Uterus (tissue), 4 donors: Measurements from ENCODE around the gene LRRC71. TPM values are rescaled to one million over a fixed set of nuclear protein-coding genes. Genes with fewer than 3 reads are reported as not detected.

Experiments
- DNase-seq, 2 donors: peaks; one replicate each; pipeline ENCODE4 v3.0.0-alpha.2; 2019 to 2020
- H3K27ac ChIP-seq, 2 donors: fragments of 200-600 bp; sonication (generic); 1 replicate in 1 of 2; 2 replicates in 1 of 2; pipeline ENCODE4 v1.5.1; 2016 to 2018
- H3K27me3 ChIP-seq, 2 donors: fragments of 200-600 bp; sonication (generic); one replicate each; pipeline ENCODE4 v1.5.1; 2018 to 2019; ENCODE audit warnings: control low read depth in 1 of 2
- H3K36me3 ChIP-seq, 2 donors: fragments of 200-600 bp; sonication (generic); one replicate each; pipeline ENCODE4 v1.5.1; 2019; ENCODE audit warnings: control low read depth in 1 of 2
- H3K4me1 ChIP-seq, 2 donors: fragments of 200-600 bp; sonication (generic); one replicate each; pipeline ENCODE4 v1.5.1; 2018 to 2019; ENCODE audit warnings: control low read depth in 1 of 2
- H3K4me3 ChIP-seq, 2 donors: fragments of 200-600 bp; sonication (generic); 1 replicate in 1 of 2; 2 replicates in 1 of 2; pipeline ENCODE4 v1.5.1; 2018 to 2019; ENCODE audit warnings: mild to moderate bottlenecking in 1 of 2
- H3K9me3 ChIP-seq, 2 donors: fragments of 200-600 bp; sonication (generic); one replicate each; pipeline ENCODE4 v1.5.1; 2019; ENCODE audit warnings: control low read depth in 1 of 2
- POLR2A ChIP-seq, 2 donors: fragments of 450-650 bp; IDR thresholded peaks; one replicate each; pipeline ENCODE4 v1.6.1; 2016; ENCODE audit warnings: antibody characterized with exemption in 2 of 2, mild to moderate bottlenecking in 1 of 2, moderate library complexity in 1 of 2
- intact Hi-C: fragments of 100-400 bp; cut with DNase I; formaldehyde crosslinking; loops from one replicate; pipeline ENCODE4 v1.15.1; 2023; ENCODE audit warnings: low total_unique reads
- total RNA-seq, 4 donors: library from RNA; depleted of rRNA in 3 of 4; stranded (reverse); fragments of >200 nt in 3 of 4; gene quantifications; one replicate each; pipeline versions ENCODE4 v1.1.0 to v1.2.4, GENCODE V29; 2014 to 2023
- TF ChIP-seq, protein P1 (sequence below), 4 experiments: fragments of 200-600 bp in 2 of 4; fragments of 450-650 bp in 2 of 4; sonication (generic) in 2 of 4; IDR thresholded peaks; one replicate each; pipeline ENCODE4 v1.5.1; 2016 to 2019; ENCODE audit warnings: antibody characterized with exemption in 4 of 4, mild to moderate bottlenecking in 2 of 4, moderate library complexity in 1 of 4
- donor health status: DM: yes; HTN: yes; CAD: no.

LRRC71 gene
- total RNA-seq, 4 donors from 2014 or later: 0.48 to 3.8 (median 0.91) TPM; not detected in 1

DNA sequence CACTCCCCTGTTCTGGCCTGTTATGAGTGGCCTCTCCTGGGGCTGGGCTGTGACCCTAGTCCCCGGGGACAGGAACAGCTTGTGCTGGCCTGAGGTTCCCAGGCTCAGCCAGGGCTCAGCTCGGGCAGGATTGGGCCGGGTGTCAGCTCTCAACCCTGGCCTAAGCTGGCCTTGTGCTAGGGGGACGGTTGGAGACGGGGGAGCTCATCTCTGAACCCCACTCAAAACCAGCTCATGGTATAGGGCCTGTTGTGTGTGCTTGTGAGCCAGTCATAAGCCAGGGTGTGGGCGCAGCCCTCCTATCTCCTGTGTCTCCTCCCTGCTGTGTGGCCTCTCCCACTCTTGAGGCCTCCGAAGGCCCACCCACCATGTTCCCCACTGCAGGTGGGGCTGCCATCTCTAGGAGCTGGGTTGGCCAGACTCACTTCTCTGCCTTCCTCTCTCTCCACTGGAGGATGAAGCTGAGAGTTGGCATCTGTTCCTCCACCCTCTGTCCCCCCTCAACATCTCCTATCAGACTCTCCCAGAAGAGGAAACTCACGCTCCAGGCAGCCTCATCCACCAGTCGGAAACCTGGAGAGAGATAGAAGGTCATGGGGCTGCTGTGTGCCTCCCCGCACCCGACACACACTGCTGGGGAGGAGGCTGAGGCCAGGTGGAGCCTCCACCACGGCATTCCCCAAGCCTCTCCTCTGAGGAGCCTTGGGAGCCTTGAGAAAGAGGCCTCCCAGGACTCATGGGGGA is 25.5 kb upstream of the LRRC71 start:
- Histone ChIP-seq H3K4me3 (peak overlapping the region; percentile 43 to 53), H3K4me1 (peaks cover 0 to 17% of the 10 kb centered on the region in 2 donors), H3K27me3 (peaks cover 0 to 4% of the 10 kb centered on the region in 2 donors), H3K9me3 (no peaks in the 10 kb centered on the region), H3K27ac (peak overlapping the region; percentile 90 to 97), H3K36me3 (no peaks in the 10 kb centered on the region)
- peak; percentile 50 to 56 for DNase-seq
- intact Hi-C loops: no loop called here
- TF ChIP-seq, protein P1, sequence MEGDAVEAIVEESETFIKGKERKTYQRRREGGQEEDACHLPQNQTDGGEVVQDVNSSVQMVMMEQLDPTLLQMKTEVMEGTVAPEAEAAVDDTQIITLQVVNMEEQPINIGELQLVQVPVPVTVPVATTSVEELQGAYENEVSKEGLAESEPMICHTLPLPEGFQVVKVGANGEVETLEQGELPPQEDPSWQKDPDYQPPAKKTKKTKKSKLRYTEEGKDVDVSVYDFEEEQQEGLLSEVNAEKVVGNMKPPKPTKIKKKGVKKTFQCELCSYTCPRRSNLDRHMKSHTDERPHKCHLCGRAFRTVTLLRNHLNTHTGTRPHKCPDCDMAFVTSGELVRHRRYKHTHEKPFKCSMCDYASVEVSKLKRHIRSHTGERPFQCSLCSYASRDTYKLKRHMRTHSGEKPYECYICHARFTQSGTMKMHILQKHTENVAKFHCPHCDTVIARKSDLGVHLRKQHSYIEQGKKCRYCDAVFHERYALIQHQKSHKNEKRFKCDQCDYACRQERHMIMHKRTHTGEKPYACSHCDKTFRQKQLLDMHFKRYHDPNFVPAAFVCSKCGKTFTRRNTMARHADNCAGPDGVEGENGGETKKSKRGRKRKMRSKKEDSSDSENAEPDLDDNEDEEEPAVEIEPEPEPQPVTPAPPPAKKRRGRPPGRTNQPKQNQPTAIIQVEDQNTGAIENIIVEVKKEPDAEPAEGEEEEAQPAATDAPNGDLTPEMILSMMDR (IDR thresholded peaks at IDR 0.05): no peak
- peak in 1 of 2 donors; percentile 10 for TF ChIP-seq POLR2A (IDR thresholded peaks at IDR 0.05)

DNA sequence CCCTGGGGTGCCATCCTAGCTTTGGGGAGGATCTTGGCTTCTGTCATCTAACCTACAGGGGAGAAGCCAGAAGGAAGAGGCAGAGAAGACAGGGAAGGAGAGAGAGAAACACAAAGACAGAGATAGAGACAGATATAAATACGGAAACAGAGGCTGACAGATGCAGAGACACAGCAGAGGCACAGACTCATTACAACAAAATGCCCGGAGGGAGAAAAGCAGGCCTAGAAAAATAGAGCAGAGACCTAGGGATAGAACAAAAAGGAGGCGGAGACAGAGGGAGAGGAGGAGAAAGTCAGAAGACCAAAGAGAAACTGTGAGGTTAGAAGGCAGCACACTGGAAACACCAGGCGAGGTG is 25.0 kb upstream of the LRRC71 start:
- H3K4me1 ChIP-seq: peaks cover 0 to 17% of the 10 kb centered on the region in 2 donors
- intact Hi-C loops: no loop called here

DNA sequence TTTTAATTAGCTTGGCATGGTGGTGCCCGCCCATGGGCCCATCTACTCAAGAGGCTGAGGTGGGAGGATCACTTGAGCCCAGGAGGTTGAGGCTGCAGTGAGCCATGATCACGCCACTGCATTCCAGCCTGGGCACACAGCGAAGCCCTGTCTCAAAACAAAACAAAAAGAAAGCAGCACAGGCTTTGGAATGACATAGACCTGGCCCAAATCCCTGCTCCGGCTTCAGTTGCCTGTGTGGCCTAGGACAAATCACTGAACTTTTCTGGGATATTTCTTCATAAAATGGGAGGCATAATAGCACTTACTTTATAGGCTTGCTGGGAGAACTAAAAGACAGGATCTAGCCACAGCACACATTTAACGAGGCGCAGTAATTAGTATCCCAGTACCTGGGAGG is 24.5 kb upstream of the LRRC71 start:
- peak overlapping the region; percentile 90 to 97 for H3K27ac ChIP-seq
- peaks cover 0 to 4% of the 10 kb centered on the region in 2 donors for H3K27me3 ChIP-seq
- TF ChIP-seq POLR2A (IDR thresholded peaks at IDR 0.05): no peak
- TF ChIP-seq, protein P1 (IDR thresholded peaks at IDR 0.05): no peak
- no peaks in the 10 kb centered on the region for H3K36me3 ChIP-seq
- DNase-seq: no peak
- peaks cover 0 to 17% of the 10 kb centered on the region in 2 donors for H3K4me1 ChIP-seq
- no peaks in the 10 kb centered on the region for H3K9me3 ChIP-seq
- H3K4me3 ChIP-seq: no peak overlapping the region
- intact Hi-C loops: no loop called here

More for the DNA sequence above, 25.0 kb upstream of the LRRC71 start:
- peaks cover 0 to 4% of the 10 kb centered on the region in 2 donors for H3K27me3 ChIP-seq
- no peaks in the 10 kb centered on the region for H3K36me3 ChIP-seq
- no peak overlapping the region for H3K4me3 ChIP-seq
- TF ChIP-seq, protein P1 (IDR thresholded peaks at IDR 0.05): no peak
- TF ChIP-seq POLR2A (IDR thresholded peaks at IDR 0.05): no peak
- no peaks in the 10 kb centered on the region for H3K9me3 ChIP-seq
- no peak for DNase-seq
- peak overlapping the region; percentile 90 to 97 for H3K27ac ChIP-seq

DNA sequence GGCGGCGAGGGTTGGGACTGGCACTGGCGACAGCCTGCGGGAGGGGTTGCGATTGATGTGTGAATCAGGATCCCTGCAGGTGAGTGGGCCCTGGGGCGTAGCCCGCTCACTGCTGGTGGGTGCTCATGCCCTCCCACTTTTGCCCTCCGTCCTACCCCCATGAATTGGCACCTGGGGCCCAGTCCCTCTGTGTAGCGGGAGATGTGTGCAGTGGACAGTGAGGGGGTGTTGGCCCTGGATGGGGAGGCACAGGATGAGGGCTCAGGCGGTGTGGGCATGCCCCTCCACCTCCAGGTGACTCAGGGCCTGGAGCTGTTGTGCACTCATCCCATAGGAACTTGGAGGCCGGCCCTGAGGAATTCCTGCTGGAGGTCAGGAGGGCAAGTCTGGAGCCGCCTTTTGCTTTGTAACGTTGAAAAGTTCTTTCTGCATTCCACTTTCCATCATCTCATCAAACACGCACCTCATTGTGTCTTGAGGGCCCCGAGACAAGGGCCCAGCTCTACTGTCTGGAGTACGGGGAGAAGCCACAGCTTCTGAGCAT is 23.9 kb upstream of the LRRC71 start:
- intact Hi-C loops: no loop called here
- peak overlapping the region; percentile 90 to 97 for H3K27ac ChIP-seq
- H3K4me3 ChIP-seq: no peak overlapping the region
- H3K9me3 ChIP-seq: no peaks in the 10 kb centered on the region
- peaks cover 0 to 17% of the 10 kb centered on the region in 2 donors for H3K4me1 ChIP-seq
- peak; percentile 48 to 68 for DNase-seq
- H3K36me3 ChIP-seq: no peaks in the 10 kb centered on the region
- TF ChIP-seq POLR2A (IDR thresholded peaks at IDR 0.05): no peak
- TF ChIP-seq, protein P1 (IDR thresholded peaks at IDR 0.05): no peak
- peaks cover 0 to 4% of the 10 kb centered on the region in 2 donors for H3K27me3 ChIP-seq
